ENCODE results near the gene PDE10A.

PDE10A gene

GRCh38 chr6:165654144-165654543, 8.9 kb downstream of the PDE10A start:
- TF ChIP-seq POU6F1 (CRISPR knock-in tag; IDR thresholded peaks at IDR 0.05; ENCODE audit: borderline replicate concordance, low read depth), result no peak
- no peak for TF ChIP-seq ZNF70 (CRISPR knock-in tag; IDR thresholded peaks at IDR 0.05)
- TF ChIP-seq ZNF565 (CRISPR knock-in tag; conservative IDR thresholded peaks at IDR 0.05; ENCODE audit: low read depth), result no peak
- TF ChIP-seq TOX (CRISPR knock-in tag; IDR thresholded peaks at IDR 0.05; ENCODE audit: borderline replicate concordance), result no peak
- no peak for TF ChIP-seq OSR1 (CRISPR knock-in tag; IDR thresholded peaks at IDR 0.05)
- TF ChIP-seq ZFP30 (CRISPR knock-in tag; IDR thresholded peaks at IDR 0.05), result no peak
- TF ChIP-seq ESRRG (CRISPR knock-in tag; IDR thresholded peaks at IDR 0.05), result no peak
- TF ChIP-seq TCF4 (CRISPR knock-in tag; IDR thresholded peaks at IDR 0.05; ENCODE audit: borderline replicate concordance), result no peak
- TF ChIP-seq RARB (CRISPR knock-in tag; IDR thresholded peaks at IDR 0.05), result no peak
- no peak for TF ChIP-seq ZNF8 (CRISPR knock-in tag; IDR thresholded peaks at IDR 0.05)
- TF ChIP-seq SNAI2 (CRISPR knock-in tag; IDR thresholded peaks at IDR 0.05), result no peak
- TF ChIP-seq PATZ1 (CRISPR knock-in tag; IDR thresholded peaks at IDR 0.05; ENCODE audit: borderline replicate concordance), result no peak
- TF ChIP-seq ARNTL (CRISPR knock-in tag; IDR thresholded peaks at IDR 0.05; ENCODE audit: borderline replicate concordance, low read depth), result no peak
- no peak for TF ChIP-seq ISL1 (CRISPR knock-in tag; IDR thresholded peaks at IDR 0.05)
- TF ChIP-seq CSRNP3 (CRISPR knock-in tag; IDR thresholded peaks at IDR 0.05), result no peak
- no peak for ATAC-seq

- TF ChIP-seq ZC3H10 (CRISPR knock-in tag; IDR thresholded peaks at IDR 0.05) (no peak), ZFP3 (CRISPR knock-in tag; IDR thresholded peaks at IDR 0.05) (no peak), TSHZ2 (CRISPR knock-in tag; IDR thresholded peaks at IDR 0.05) (no peak), ARNTL (CRISPR knock-in tag; IDR thresholded peaks at IDR 0.05; ENCODE audit: borderline replicate concordance, low read depth) (no peak), TCF4 (CRISPR knock-in tag; IDR thresholded peaks at IDR 0.05; ENCODE audit: borderline replicate concordance) (no peak), ZFP30 (CRISPR knock-in tag; IDR thresholded peaks at IDR 0.05) (no peak), ZNF70 (CRISPR knock-in tag; IDR thresholded peaks at IDR 0.05) (no peak), PATZ1 (CRISPR knock-in tag; IDR thresholded peaks at IDR 0.05; ENCODE audit: borderline replicate concordance) (no peak)
Observed at GRCh38 chr6:165653607-165654006, 9.4 kb downstream of the PDE10A start.

GRCh38 chr6:165653196-165653595, 9.8 kb downstream of the PDE10A start:
- ATAC-seq, result no peak
- TF ChIP-seq SNAI2 (CRISPR knock-in tag; IDR thresholded peaks at IDR 0.05) (no peak), GLIS3 (CRISPR knock-in tag; IDR thresholded peaks at IDR 0.05) (no peak), PATZ1 (CRISPR knock-in tag; IDR thresholded peaks at IDR 0.05; ENCODE audit: borderline replicate concordance) (no peak), CREB5 (CRISPR knock-in tag; IDR thresholded peaks at IDR 0.05; ENCODE audit: low read depth) (no peak), ZNF70 (CRISPR knock-in tag; IDR thresholded peaks at IDR 0.05) (no peak), ISL1 (CRISPR knock-in tag; IDR thresholded peaks at IDR 0.05) (no peak), ZFP30 (CRISPR knock-in tag; IDR thresholded peaks at IDR 0.05) (no peak), ESRRG (CRISPR knock-in tag; IDR thresholded peaks at IDR 0.05) (no peak), ZC3H10 (CRISPR knock-in tag; IDR thresholded peaks at IDR 0.05) (no peak)

More at GRCh38 chr6:165653607-165654006, 9.4 kb downstream of the PDE10A start:
- no peak for ATAC-seq

Measured in SK-N-SH treated with all-trans-retinoic acid at 6 μM for 48 hours (cell line).